Smooth muscle cell (in vitro differentiated cells): ENCODE data around the gene HYCC1. TPM values are rescaled to one million over a fixed set of nuclear protein-coding genes. Genes with fewer than 3 reads are reported as not detected.

Source experiments
- DNase-seq: peaks from one replicate; lab custom pipeline; 2025; ENCODE audit not compliant: unreplicated experiment; lab: John Stamatoyannopoulos, UW
- H2AFZ ChIP-seq: fragments of 200-600 bp; sonication (generic); 2 replicates; pipeline ENCODE4 v1.6.0; 2016; ENCODE audit warnings: antibody characterized with exemption, low read depth, mild to moderate bottlenecking
- H3F3A ChIP-seq: fragments of 200-600 bp; sonication (generic); 2 replicates; pipeline ENCODE4 v1.6.0; 2017; ENCODE audit warnings: antibody characterized with exemption, low read depth
- H3K27ac ChIP-seq: fragments of 200-600 bp; sonication (generic); 2 replicates; pipeline ENCODE4 v1.5.1; 2016; ENCODE audit warnings: low read depth, mild to moderate bottlenecking
- H3K27me3 ChIP-seq: fragments of 200-600 bp; sonication (generic); 2 replicates; pipeline ENCODE4 v1.6.1; 2016; ENCODE audit warnings: low read depth, mild to moderate bottlenecking
- H3K36me3 ChIP-seq: fragments of 200-600 bp; sonication (generic); 2 replicates; pipeline ENCODE4 v1.5.1; 2016; ENCODE audit warnings: low read depth
- H3K4me1 ChIP-seq: fragments of 200-600 bp; sonication (generic); 2 replicates; pipeline ENCODE4 v1.5.1; 2016; ENCODE audit warnings: low read depth
- H3K4me2 ChIP-seq: fragments of 200-600 bp; sonication (generic); 2 replicates; pipeline ENCODE4 v1.6.0; 2016; ENCODE audit warnings: mild to moderate bottlenecking
- H3K4me3 ChIP-seq: fragments of 200-600 bp; sonication (generic); 2 replicates; pipeline ENCODE4 v1.5.1; 2016; ENCODE audit warnings: mild to moderate bottlenecking
- H3K79me2 ChIP-seq: fragments of 200-600 bp; sonication (generic); 2 replicates; pipeline ENCODE4 v1.6.0; 2016; ENCODE audit warnings: low read depth, mild to moderate bottlenecking
- H3K9ac ChIP-seq: fragments of 200-600 bp; sonication (generic); 2 replicates; pipeline ENCODE4 v1.6.0; 2016; ENCODE audit warnings: low read depth
- H3K9me3 ChIP-seq: fragments of 200-600 bp; sonication (generic); replicated peaks from 2 replicates; pipeline ENCODE4 v1.5.1; 2016; ENCODE audit warnings: low read depth
- H4K20me1 ChIP-seq: fragments of 200-600 bp; sonication (generic); 2 replicates; pipeline ENCODE4 v1.6.0; 2016; ENCODE audit warnings: low read depth
- WGBS: methylation state at CpG from one replicate; pipeline ENCODE4 v1.1.7; 2016; ENCODE audit warnings: low lambda C conversion rate; 5-methylcytosine and 5-hydroxymethylcytosine counted together
- polyA plus RNA-seq: library from polyadenylated mRNA; unstranded; fragments of >200 nt; fragmentation: Nextera tagmentation; extraction: Ambion mirVana; gene quantifications from 2 replicates; pipeline ENCODE4 v1.2.1, GENCODE V29; 2016
- total RNA-seq: library from RNA; depleted of rRNA; stranded (reverse); fragments of >200 nt; gene quantifications from 2 replicates; pipeline ENCODE4 v1.2.3, GENCODE V29; 2014
- TF ChIP-seq, protein P1 (sequence below): fragments of 200-600 bp; sonication (generic); IDR thresholded peaks from 2 replicates; pipeline ENCODE4 v1.5.1; 2017; ENCODE audit warnings: borderline replicate concordance, mild to moderate bottlenecking, antibody characterized with exemption; ENCODE audit not compliant: insufficient read depth, poor library complexity, severe bottlenecking

HYCC1 gene
- total and polyA plus RNA-seq, 2 experiments from 2014 or later: 16.5 to 113 TPM

GRCh38 chr7:23012908-23013714 lies 819 bp downstream of the HYCC1 start:
- Histone ChIP-seq H3K4me3 (peak overlapping the region; percentile 91), H3K9ac (peak overlapping the region; percentile 53), H3K27me3 (no peaks in the 10 kb centered on the region), H3K4me2 (peak overlapping the region; percentile 97), H3K79me2 (peaks cover 51% of the 10 kb centered on the region), H3F3A (no peaks in the 10 kb centered on the region), H3K36me3 (no peaks in the 10 kb centered on the region), H3K4me1 (peaks cover 15% of the 10 kb centered on the region), H2AFZ (peak overlapping the region; percentile 91), H3K9me3 (no peaks in the 10 kb centered on the region), H3K27ac (peak overlapping the region; percentile 34), H4K20me1 (peaks cover 43% of the 10 kb centered on the region)
- TF ChIP-seq, protein P1, sequence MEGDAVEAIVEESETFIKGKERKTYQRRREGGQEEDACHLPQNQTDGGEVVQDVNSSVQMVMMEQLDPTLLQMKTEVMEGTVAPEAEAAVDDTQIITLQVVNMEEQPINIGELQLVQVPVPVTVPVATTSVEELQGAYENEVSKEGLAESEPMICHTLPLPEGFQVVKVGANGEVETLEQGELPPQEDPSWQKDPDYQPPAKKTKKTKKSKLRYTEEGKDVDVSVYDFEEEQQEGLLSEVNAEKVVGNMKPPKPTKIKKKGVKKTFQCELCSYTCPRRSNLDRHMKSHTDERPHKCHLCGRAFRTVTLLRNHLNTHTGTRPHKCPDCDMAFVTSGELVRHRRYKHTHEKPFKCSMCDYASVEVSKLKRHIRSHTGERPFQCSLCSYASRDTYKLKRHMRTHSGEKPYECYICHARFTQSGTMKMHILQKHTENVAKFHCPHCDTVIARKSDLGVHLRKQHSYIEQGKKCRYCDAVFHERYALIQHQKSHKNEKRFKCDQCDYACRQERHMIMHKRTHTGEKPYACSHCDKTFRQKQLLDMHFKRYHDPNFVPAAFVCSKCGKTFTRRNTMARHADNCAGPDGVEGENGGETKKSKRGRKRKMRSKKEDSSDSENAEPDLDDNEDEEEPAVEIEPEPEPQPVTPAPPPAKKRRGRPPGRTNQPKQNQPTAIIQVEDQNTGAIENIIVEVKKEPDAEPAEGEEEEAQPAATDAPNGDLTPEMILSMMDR: no peak
- peak; percentile 33 for DNase-seq
- 2% methylated on average over 25 of the region's 52 CpGs for WGBS

DNA sequence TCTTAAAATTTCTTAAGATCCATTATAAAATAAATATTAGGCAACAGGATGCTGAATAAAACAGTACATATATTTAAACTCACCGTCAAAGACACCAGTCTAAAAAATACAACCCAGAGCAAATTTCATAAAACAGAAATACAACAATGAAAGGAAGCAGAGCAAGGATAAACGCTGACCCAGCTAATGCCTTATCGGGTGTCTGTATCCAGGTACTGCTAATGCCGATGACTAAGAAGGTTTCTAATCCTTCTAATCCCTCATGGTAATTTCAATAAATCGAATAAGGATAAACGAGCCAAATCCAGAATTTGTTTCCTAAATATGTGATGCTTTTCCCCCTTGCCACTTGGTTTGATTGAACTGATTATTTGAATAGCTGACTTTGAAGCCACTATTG lies 1.7 kb downstream of the HYCC1 start:
- TF ChIP-seq, protein P1: no peak
- Histone ChIP-seq H3K9me3 (no peaks in the 10 kb centered on the region), H3K9ac (peak overlapping the region; percentile 53), H4K20me1 (peaks cover 50% of the 10 kb centered on the region), H3K36me3 (no peaks in the 10 kb centered on the region), H3K4me3 (peak overlapping the region; percentile 91), H3K27ac (no peak overlapping the region), H2AFZ (no peak overlapping the region), H3K4me2 (peak overlapping the region; percentile 97), H3K4me1 (peaks cover 15% of the 10 kb centered on the region), H3K79me2 (peaks cover 60% of the 10 kb centered on the region), H3K27me3 (no peaks in the 10 kb centered on the region), H3F3A (no peaks in the 10 kb centered on the region)
- WGBS: 30% methylated on average over 6 of the region's 6 CpGs
- DNase-seq: no peak

DNA sequence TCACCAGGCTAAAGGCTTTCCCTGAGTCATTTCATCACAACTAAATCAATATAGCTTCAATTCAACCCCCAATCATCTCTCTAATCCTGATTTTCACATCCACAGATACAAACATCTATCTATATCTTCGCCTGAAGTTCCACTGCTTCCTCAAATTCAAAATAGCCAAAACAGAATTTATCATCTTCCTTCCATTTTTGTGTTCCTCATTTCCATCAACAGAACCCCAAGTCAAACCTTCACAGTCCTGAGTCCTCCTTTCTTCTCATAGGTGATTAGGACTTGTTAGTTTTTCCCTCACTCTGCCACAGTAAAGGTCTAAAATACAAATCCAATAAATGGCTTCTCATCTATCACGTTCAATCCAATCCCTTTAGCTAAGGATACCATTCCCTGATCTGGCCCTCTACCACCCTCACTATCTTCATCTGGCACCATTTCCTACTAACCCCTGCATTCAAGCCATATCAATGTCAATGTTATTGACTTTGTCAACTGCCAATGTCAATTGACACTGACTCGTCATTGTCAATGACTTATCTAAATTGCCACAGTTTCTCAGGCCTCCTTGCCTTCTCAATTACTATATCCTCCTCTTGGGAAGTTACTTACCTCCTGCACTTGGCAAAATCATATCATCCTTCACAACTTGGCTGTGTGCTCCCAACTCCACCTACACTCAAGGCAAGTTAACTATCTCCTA lies 2.6 kb downstream of the HYCC1 start:
- H3K4me3 ChIP-seq: peak overlapping the region; percentile 91
- TF ChIP-seq, protein P1: no peak
- peaks cover 58% of the 10 kb centered on the region for H4K20me1 ChIP-seq
- no peaks in the 10 kb centered on the region for H3F3A ChIP-seq
- peak overlapping the region; percentile 97 for H3K4me2 ChIP-seq
- H3K9me3 ChIP-seq: no peaks in the 10 kb centered on the region
- no peak overlapping the region for H3K9ac ChIP-seq
- H3K27ac ChIP-seq: no peak overlapping the region
- H3K79me2 ChIP-seq: peaks cover 69% of the 10 kb centered on the region
- no peak overlapping the region for H2AFZ ChIP-seq
- H3K36me3 ChIP-seq: no peaks in the 10 kb centered on the region
- no peaks in the 10 kb centered on the region for H3K27me3 ChIP-seq
- no peak for DNase-seq
- H3K4me1 ChIP-seq: peaks cover 15% of the 10 kb centered on the region
- WGBS: 83% methylated on average over 3 of the region's 3 CpGs
